ENCODE results near the gene OGFOD3.
"Not testable (repeated sequence)": the region's sequence is repeated elsewhere in the genome, so short reads cannot be mapped to it uniquely, and the experiment has no call there.

The OGFOD3 gene

GRCh38 chr17:82386255-82386831 lies 32.0 kb downstream of the OGFOD3 start:
- no peak for DNase-seq

DNA sequence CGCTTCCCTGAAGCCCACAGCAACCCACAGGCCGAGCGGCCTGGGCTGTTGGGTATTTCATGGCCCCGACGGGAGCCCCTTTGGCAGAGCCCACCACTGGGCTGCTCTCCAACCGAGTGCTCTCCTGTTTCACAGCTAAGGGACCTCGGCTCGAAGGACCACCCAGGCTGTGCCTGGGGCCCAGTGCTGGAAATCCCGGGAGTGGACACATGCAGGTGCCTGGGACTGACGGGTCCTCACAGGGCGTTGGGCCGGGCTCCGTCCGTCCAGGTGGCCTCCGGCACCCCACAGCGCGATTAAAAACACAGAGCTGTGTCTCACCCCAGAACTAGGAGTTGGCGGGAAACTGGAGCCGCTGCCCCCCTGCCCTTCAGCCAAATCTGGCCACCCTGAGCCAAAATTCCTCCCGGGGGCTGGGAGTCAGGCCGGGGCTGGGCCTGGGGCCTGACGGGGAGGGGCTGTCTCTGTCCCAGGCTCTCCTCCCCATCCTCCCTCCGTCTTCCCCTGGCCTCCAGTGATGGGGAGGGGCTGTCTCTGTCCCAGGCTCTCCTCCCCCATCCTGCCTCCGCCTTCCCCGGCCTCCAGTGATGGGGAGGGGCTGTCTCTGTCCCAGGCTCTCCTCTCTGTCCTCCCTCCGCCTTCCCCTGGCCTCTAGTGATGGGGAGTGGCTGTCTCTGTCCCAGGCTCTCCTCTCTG lies 32.7 kb downstream of the OGFOD3 start:
- DNase-seq, result no peak

DNA sequence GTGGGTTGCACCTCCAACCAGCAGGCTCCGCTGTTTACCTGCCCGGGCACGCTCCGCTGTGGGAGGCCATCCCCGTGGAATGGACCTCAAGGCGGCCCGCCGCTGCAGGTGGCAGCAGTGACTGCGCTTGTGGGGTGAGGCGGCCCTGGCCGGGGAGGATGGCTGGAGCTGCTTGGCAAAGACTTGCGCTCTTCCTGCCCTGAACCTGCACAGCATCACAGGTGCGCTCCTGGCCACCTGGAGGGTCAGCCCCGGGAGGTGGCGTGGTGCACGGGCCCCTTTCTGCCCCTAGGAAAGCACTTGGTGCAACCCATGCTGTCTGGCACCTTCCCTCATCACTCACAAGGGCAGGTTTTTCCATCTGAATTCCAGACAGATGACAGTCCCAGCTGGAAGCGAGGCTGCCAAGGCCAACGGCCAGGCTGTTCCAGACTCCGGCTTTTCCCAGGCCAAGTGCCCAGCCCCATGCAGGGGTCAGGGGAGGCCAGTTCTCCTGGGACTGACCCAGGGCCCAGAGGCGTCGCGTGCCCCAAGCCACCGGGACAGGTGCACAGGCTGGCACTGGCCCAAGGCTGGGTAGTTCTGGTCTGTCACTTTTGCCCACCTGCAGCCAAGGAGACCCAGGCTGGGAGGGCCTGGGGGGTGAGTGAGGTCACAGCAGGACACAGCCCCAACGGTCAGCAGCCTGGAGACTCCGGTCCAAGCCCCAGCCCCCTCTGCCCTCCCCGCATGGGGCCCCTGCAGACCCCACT lies 33.5 kb downstream of the OGFOD3 start:
- DNase-seq, result no peak

DNA sequence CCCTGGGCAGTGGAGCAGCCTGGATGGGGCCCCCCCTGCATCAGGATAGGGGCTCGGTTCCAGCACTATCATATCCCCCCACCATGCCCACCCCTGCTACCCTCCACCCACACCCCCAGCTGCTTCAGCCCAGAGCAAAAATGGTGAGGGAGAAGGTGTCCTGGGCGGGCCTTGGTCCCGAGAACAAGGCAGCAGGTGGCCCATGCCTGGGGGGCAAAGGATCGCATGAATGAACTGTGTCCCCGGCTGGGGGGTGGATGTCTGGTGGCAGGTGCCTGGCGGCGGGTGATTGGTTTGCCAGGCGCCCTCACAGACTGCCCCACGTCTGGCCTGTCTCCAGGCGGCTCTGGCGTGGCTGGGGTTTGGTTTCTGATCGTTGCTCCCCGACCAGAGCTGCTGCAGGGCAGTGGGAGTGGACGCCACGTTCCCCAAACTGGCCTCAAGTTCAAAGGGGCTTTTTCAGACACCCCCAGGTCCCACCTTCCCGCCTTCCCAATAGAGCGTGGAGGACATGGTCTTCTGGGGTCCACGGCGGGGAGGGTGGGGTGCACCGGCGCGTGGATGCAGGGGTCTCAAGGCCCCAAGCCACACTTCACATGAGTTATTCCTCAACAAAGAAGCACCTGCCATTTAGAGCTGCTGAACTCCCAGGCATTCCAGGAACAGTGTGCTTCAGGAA lies 34.2 kb downstream of the OGFOD3 start:
- no peak for DNase-seq

DNA sequence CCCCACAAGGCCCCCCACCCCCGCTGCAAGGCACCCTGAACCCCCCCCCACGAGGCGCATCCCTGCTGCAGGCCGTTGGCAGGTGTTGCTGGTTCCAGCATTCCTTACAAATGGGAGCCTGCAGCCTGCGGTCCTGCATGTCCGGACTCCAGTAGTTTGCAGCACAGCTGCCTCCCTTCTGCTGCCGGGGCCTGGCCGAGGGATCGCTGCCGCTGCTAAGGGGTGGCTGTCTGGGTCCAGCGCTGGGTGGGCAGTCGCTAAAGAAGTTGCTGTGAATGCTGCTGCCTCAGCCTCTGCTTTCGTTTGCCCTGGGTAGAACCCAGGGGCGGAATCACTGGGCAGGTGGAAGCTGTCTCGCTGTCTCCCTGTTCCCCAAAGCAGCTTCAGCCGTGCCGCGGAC lies 35.0 kb downstream of the OGFOD3 start:
- no peak for DNase-seq

DNA sequence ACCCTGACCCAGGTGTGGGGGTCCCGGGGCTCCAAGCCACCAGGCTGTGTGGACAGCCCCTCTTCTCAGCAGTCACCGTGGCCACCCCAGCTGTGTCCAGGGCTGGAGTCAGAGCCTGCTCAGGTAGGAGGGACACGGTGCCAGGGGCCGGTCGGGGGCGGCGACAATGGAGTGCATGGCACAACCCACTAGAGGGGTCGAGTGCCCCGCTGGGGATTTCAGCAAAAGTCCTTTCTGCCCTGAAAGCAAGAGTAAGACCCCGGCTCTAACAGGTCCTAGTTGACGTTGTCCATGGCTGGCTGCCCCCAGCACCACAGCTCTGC lies 35.5 kb downstream of the OGFOD3 start:
- DNase-seq, result no peak

- not testable (repeated sequence) for DNase-seq
Measured at GRCh38 chr17:82382220-82382932, 36.0 kb downstream of the OGFOD3 start.

GRCh38 chr17:82381703-82382009 lies 36.7 kb downstream of the OGFOD3 start:
- DNase-seq, result not testable (repeated sequence)

GRCh38 chr17:82380860-82381702 lies 37.3 kb downstream of the OGFOD3 start:
- peak; percentile 26 for DNase-seq

GRCh38 chr17:82378741-82379021 lies 39.7 kb downstream of the OGFOD3 start:
- no peak for DNase-seq

GRCh38 chr17:82377924-82378740 lies 40.3 kb downstream of the OGFOD3 start:
- no peak for DNase-seq

DNA sequence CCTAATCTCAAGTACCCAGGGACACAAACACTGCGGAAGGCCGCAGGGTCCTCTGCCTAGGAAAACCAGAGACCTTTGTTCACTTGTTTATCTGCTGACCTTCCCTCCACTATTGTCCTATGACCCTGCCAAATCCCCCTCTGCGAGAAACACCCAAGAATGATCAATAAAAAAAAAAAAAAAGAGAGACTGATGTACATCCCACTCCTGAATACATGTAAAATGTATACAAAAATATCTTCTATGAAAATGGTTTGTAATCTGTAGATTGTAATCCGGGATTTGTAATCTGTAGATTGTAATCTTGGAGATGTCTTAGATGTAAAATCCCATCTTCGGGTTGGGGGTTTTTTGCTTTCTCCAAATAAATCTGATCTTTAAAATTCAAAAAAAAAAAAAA lies 41.1 kb downstream of the OGFOD3 start:
- not testable (repeated sequence) for DNase-seq

DNA sequence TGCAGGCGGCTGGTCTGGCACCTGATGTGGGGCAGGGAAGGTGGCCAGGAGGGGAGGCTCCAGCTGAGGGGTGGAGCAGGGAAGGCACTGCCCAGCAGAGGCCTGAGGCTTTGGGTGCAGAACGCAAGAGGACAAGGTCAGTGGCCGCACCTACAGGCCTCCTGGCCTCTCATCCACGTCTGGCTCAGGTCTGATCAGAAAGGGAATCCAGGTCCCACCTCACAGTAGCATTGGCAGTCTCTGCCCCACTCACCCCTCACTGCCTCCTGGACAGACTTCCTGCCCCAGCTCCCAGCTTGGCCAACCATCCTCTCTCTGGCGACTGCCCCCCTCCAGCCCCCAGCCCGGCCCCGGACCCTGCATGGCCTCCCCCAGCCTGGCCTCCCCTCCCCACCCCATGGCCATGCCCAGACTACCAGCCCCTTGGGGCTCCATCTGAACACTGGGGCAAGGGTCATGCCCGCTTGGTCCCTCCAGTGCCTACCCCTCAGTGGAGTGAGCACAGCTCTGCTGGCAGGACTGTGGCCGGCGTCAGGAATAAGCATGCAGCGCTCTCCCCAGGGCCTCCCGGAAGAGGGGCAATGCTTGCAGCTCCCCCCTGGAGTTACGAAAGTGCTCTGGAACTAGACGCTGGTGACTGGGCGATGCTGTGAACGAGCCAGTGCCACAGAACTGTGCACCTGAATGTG lies 42.2 kb downstream of the OGFOD3 start:
- no peak for DNase-seq

DNA sequence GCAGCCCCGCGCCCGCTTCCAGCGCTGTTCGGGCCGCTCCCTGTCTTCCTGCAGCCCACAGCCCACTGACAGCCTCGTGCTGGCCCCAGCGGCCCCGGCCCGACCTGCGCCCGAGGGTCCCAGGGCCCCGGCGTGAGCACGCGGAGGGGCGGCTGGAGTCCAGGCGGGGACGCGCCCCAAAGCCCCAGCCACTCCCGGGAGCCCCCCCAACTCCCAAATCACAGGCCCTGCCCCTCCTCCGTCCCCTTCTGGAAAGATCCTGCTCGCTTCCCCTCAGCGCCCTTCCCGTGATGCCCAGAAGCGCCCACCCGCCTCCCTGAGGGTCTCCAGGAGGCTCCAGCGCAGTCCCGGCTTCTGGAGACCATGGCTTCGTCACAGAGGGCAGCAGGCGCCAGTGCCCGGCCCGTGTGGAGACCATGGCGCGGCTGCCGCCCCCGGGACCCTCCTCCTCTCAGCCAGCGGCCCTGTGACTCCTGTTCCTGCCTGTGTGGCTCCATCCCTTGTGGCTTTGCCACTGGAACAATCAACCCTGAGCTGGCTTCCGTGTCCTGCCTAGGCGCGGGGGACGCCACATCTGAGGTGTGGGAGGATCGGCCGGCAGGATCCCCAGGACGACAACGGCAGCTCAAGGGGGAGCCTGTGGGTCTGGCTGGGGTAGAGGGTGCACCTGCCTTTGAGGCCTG lies 42.9 kb downstream of the OGFOD3 start:
- no peak for DNase-seq

DNA sequence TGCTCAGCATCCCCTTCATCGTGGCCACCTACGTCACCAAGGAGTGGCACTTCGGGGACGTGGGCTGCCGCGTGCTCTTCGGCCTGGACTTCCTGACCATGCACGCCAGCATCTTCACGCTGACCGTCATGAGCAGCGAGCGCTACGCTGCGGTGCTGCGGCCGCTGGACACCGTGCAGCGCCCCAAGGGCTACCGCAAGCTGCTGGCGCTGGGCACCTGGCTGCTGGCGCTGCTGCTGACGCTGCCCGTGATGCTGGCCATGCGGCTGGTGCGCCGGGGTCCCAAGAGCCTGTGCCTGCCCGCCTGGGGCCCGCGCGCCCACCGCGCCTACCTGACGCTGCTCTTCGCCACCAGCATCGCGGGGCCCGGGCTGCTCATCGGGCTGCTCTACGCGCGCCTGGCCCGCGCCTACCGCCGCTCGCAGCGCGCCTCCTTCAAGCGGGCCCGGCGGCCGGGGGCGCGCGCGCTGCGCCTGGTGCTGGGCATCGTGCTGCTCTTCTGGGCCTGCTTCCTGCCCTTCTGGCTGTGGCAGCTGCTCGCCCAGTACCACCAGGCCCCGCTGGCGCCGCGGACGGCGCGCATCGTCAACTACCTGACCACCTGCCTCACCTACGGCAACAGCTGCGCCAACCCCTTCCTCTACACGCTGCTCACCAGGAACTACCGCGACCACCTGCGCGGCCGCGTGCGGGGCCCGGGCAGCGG lies 43.6 kb downstream of the OGFOD3 start:
- no peak for DNase-seq

GRCh38 chr17:82373731-82374625 lies 44.4 kb downstream of the OGFOD3 start:
- DNase-seq, result no peak

DNA sequence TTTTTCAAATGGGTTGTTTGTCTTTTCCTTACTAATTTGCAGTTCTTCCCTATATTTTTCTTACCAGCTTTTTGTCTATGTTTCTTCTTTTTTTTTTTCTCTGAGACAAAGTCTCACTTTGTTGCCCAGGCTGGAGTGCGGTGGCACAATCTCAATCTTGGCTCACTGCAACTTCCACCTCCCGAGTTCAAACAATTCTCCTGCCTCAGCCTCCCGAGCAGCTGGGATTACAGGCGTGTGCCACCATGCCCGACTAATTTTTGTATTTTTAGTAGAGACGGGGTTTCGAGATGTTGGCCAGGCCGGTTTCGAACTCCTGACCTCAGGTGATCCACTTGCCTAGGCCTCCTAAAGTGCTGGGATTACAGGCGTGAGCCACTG lies 45.3 kb downstream of the OGFOD3 start:
- not testable (repeated sequence) for DNase-seq

- DNase-seq, result no peak
Measured at GRCh38 chr17:82372249-82373071, 45.9 kb downstream of the OGFOD3 start.

All from activated naive CD4-positive, alpha-beta T cell treated with Interleukin-2 at 50 U/mL for 16 hours (primary cell).